Cardiac atrium fibroblast (primary cell): ENCODE data around the gene ATXN7L1. TPM values are rescaled to one million over a fixed set of nuclear protein-coding genes. Genes with fewer than 3 reads are reported as not detected.

Source experiments
- total RNA-seq: library from RNA; depleted of rRNA; stranded (reverse); fragments of >200 nt; gene quantifications from 2 replicates; pipeline ENCODE4 v1.2.3, GENCODE V29; 2015

ATXN7L1 gene, protein sequence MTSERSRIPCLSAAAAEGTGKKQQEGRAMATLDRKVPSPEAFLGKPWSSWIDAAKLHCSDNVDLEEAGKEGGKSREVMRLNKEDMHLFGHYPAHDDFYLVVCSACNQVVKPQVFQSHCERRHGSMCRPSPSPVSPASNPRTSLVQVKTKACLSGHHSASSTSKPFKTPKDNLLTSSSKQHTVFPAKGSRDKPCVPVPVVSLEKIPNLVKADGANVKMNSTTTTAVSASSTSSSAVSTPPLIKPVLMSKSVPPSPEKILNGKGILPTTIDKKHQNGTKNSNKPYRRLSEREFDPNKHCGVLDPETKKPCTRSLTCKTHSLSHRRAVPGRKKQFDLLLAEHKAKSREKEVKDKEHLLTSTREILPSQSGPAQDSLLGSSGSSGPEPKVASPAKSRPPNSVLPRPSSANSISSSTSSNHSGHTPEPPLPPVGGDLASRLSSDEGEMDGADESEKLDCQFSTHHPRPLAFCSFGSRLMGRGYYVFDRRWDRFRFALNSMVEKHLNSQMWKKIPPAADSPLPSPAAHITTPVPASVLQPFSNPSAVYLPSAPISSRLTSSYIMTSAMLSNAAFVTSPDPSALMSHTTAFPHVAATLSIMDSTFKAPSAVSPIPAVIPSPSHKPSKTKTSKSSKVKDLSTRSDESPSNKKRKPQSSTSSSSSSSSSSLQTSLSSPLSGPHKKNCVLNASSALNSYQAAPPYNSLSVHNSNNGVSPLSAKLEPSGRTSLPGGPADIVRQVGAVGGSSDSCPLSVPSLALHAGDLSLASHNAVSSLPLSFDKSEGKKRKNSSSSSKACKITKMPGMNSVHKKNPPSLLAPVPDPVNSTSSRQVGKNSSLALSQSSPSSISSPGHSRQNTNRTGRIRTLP
- 3.1 and 4.2 TPM in 2 replicates for total RNA-seq

GRCh38 chr7:105876091-105876963 is at the start of gene ATXN7L1:
Gene ATXN7L1, minus strand, starts transcription at chr7:105876599. Its CDS starts 41 bp downstream, at chr7:105876558.

GRCh38 chr7:105581066-105581811 is 295.2 kb downstream of the ATXN7L1 start, which contains the start of gene EFCAB10:
Gene EFCAB10, minus strand, starts transcription at chr7:105581493. Its CDS starts 30 bp downstream, at chr7:105581463.

Other genes with a start within 250 kb of the ATXN7L1 start
- gene CDHR3, start 86.7 kb upstream of the ATXN7L1 start, total RNA-seq: 1.4 and 2.3 TPM in 2 replicates
- 44.6 and 48.3 TPM in 2 replicates for gene SYPL1, start 235.7 kb upstream of the ATXN7L1 start, total RNA-seq